PC-3 (cell line): ENCODE data around the gene CBY3. TPM values are rescaled to one million over a fixed set of nuclear protein-coding genes. Genes with fewer than 3 reads are reported as not detected.

Experiments used
- ATAC-seq: fragments of 200-7000 bp; cut with Tn5 transposase; 2 replicates; pipeline ENCODE4 v1.9.1; 2020; ENCODE audit warnings: mild to moderate bottlenecking, moderate library complexity
- BruUV-seq: library from RNA; stranded (reverse); fragments of 400-500 nt; replicated peaks from 2 replicates; lab custom pipeline; 2021; lab: Mats Ljungman, UMichigan
- CTCF ChIA-PET: fragments of 300-600 bp; sonication (Branson Sonifier 250); formaldehyde crosslinking; loops from one replicate; lab custom pipeline; 2022; ENCODE audit warnings: antibody characterized with exemption; lab: Charles Lee
- POLR2A ChIA-PET: fragments of 300-600 bp; sonication (Branson Sonifier 250); formaldehyde crosslinking; loops from one replicate; lab custom pipeline; 2022; ENCODE audit warnings: antibody characterized with exemption; ENCODE audit not compliant: unreplicated experiment; lab: Charles Lee
- DNase-seq: peaks from one replicate; pipeline ENCODE4 v3.0.0-alpha.2; 2015
- H2AFZ ChIP-seq: fragments of 300-600 bp; sonication (generic); 2 replicates; pipeline ENCODE4 v1.6.0; 2016; ENCODE audit warnings: antibody characterized with exemption, low read length
- H3F3A ChIP-seq: fragments of 300-600 bp; sonication (generic); one replicate; pipeline ENCODE4 v1.6.0; 2017; ENCODE audit warnings: antibody characterized with exemption, low read length, control low read depth, mild to moderate bottlenecking; ENCODE audit not compliant: unreplicated experiment
- H3K27ac ChIP-seq: fragments of 300-600 bp; sonication (generic); 2 replicates; pipeline ENCODE4 v1.5.1; 2016; ENCODE audit warnings: mild to moderate bottlenecking, low read length
- H3K27me3 ChIP-seq: fragments of 300-600 bp; sonication (generic); 2 replicates; pipeline ENCODE4 v1.6.1; 2016; ENCODE audit warnings: low read length, mixed read lengths
- H3K36me3 ChIP-seq: fragments of 300-600 bp; sonication (generic); 2 replicates; pipeline ENCODE4 v1.6.1; 2016; ENCODE audit warnings: low read depth, mixed run types, low read length, mixed read lengths
- H3K4me1 ChIP-seq: fragments of 300-600 bp; sonication (generic); 2 replicates; pipeline ENCODE4 v1.5.1; 2016; ENCODE audit warnings: low read length; ENCODE audit not compliant: insufficient read depth
- H3K4me2 ChIP-seq: fragments of 300-600 bp; sonication (generic); 2 replicates; pipeline ENCODE4 v1.6.0; 2016; ENCODE audit warnings: low read length
- H3K4me3 ChIP-seq: fragments of 300-600 bp; sonication (generic); 2 replicates; pipeline ENCODE4 v1.5.1; 2016; ENCODE audit warnings: mild to moderate bottlenecking, low read length, mixed read lengths
- H3K79me2 ChIP-seq: fragments of 300-600 bp; sonication (generic); 2 replicates; pipeline ENCODE4 v1.6.1; 2017; ENCODE audit warnings: low read length, mixed read lengths
- H3K9ac ChIP-seq: fragments of 300-600 bp; sonication (generic); 2 replicates; pipeline ENCODE4 v1.6.0; 2016; ENCODE audit warnings: mild to moderate bottlenecking, low read length
- H3K9me2 ChIP-seq: fragments of 300-600 bp; sonication (generic); replicated peaks from 2 replicates; pipeline ENCODE4 v1.6.1; 2016; ENCODE audit warnings: mixed run types, low read length, mixed read lengths
- H3K9me3 ChIP-seq: fragments of 300-600 bp; sonication (generic); 2 replicates; pipeline ENCODE4 v1.6.1; 2016; ENCODE audit warnings: low read length, mixed read lengths
- H4K20me1 ChIP-seq: fragments of 300-600 bp; sonication (generic); 2 replicates; pipeline ENCODE4 v1.6.1; 2016; ENCODE audit warnings: low read length, mixed read lengths
- EZH2 ChIP-seq: fragments of 300-600 bp; sonication (generic); IDR thresholded peaks from one replicate; pipeline ENCODE4 v1.6.1; 2017; ENCODE audit warnings: antibody characterized with exemption, mild to moderate bottlenecking, low read length; ENCODE audit not compliant: unreplicated experiment
- EZH2phosphoT487 ChIP-seq: fragments of 300-600 bp; sonication (generic); IDR thresholded peaks from 2 replicates; pipeline ENCODE4 v1.6.1; 2018; ENCODE audit warnings: mild to moderate bottlenecking, antibody characterized with exemption, low read length, borderline replicate concordance
- intact Hi-C: fragments of 100-400 bp; cut with micrococcal nuclease; formaldehyde crosslinking; loops from 2 replicates; pipeline ENCODE4 v1.9.0; 2023
- total RNA-seq: library from RNA; depleted of rRNA; stranded (reverse); fragments of >200 nt; gene quantifications from 2 replicates; pipeline ENCODE4 v1.2.3, GENCODE V29; 2014
- TF ChIP-seq, protein P1 (sequence below): fragments of 300-600 bp; sonication (generic); conservative IDR thresholded peaks from 2 replicates; pipeline ENCODE4 v1.5.1; 2017; ENCODE audit warnings: antibody characterized with exemption, low read depth, mild to moderate bottlenecking, low read length

Gene CBY3
- total RNA-seq, 1 experiment from 2014 or later: 1.4 TPM

DNA sequence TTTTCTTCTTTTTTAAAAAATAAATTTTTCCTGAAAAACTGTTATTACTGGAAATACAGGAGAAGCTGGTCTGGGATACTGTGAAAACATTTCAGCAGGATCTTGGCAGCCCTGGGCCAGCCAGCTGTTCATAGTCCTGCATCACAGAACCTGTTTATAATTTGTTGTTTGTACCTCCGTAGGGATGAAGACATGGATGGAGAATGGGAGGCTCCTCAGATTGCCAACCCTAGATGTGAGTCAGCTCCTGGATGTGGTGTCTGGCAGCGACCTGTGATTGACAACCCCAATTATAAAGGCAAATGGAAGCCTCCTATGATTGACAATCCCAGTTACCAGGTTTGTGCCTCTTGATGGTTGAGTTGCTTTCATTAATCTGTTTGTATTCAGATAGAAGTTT, 39.4 kb upstream of the CBY3 start:
- DNase-seq (no peak), ATAC-seq (no peak)
- no peaks in the 10 kb centered on the region for H3K4me1 ChIP-seq
- no peak overlapping the region for H3K4me3 ChIP-seq
- TF ChIP-seq EZH2 (no peak), EZH2phosphoT487 (no peak)
- TF ChIP-seq, protein P1, sequence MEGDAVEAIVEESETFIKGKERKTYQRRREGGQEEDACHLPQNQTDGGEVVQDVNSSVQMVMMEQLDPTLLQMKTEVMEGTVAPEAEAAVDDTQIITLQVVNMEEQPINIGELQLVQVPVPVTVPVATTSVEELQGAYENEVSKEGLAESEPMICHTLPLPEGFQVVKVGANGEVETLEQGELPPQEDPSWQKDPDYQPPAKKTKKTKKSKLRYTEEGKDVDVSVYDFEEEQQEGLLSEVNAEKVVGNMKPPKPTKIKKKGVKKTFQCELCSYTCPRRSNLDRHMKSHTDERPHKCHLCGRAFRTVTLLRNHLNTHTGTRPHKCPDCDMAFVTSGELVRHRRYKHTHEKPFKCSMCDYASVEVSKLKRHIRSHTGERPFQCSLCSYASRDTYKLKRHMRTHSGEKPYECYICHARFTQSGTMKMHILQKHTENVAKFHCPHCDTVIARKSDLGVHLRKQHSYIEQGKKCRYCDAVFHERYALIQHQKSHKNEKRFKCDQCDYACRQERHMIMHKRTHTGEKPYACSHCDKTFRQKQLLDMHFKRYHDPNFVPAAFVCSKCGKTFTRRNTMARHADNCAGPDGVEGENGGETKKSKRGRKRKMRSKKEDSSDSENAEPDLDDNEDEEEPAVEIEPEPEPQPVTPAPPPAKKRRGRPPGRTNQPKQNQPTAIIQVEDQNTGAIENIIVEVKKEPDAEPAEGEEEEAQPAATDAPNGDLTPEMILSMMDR: no peak
- no peak overlapping the region for H2AFZ ChIP-seq
- ChIA-PET POLR2A (no interaction called here), CTCF (no interaction called here)
- BruUV-seq: no TSS peak
- no peaks in the 10 kb centered on the region for H3K79me2 ChIP-seq
- H3K9me2 ChIP-seq: no peaks in the 10 kb centered on the region
- H3K36me3 ChIP-seq: peaks cover 74% of the 10 kb centered on the region
- H3K27ac ChIP-seq: no peak overlapping the region
- no peak overlapping the region for H3K9ac ChIP-seq
- intact Hi-C loops: no loop called here
- H3F3A ChIP-seq: no peaks in the 10 kb centered on the region
- no peaks in the 10 kb centered on the region for H4K20me1 ChIP-seq
- no peaks in the 10 kb centered on the region for H3K9me3 ChIP-seq
- no peaks in the 10 kb centered on the region for H3K27me3 ChIP-seq
- H3K4me2 ChIP-seq: no peak overlapping the region

DNA sequence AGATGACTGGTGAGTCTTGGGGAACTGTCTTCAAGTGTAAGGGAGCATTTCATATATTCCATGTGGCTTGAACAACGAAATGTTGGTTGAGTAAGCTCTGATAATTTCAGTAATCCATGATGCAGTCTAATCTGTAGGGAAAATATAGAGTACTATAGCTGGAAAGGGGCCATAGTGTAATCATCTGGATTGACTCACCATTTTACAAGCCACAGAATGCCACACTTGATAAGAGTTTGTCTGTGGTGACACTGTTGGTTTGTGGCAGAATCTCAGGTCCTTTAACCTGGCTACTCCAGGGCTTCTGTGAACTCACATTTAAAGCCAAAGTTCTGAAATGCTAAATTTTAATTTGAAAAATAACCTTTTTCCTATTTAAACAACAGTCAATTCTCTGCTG, 35.5 kb upstream of the CBY3 start:
- no peaks in the 10 kb centered on the region for H3K27me3 ChIP-seq
- H3K79me2 ChIP-seq: no peaks in the 10 kb centered on the region
- CTCF ChIA-PET: no interaction called here
- no peak overlapping the region for H2AFZ ChIP-seq
- ATAC-seq (no peak; the same call in 1 of the 2 replicates), DNase-seq (peak; percentile 21)
- H3F3A ChIP-seq: no peaks in the 10 kb centered on the region
- H3K36me3 ChIP-seq: peaks cover 46% of the 10 kb centered on the region
- no peaks in the 10 kb centered on the region for H3K9me2 ChIP-seq
- POLR2A ChIA-PET: no interaction called here
- no peaks in the 10 kb centered on the region for H4K20me1 ChIP-seq
- TF ChIP-seq EZH2 (no peak), EZH2phosphoT487 (no peak)
- TF ChIP-seq, protein P1: no peak
- TSS peak; percentile 4 for BruUV-seq
- H3K4me1 ChIP-seq: no peaks in the 10 kb centered on the region
- H3K27ac ChIP-seq: no peak overlapping the region
- intact Hi-C loops: no loop called here
- no peak overlapping the region for H3K4me2 ChIP-seq
- no peak overlapping the region for H3K4me3 ChIP-seq
- no peak overlapping the region for H3K9ac ChIP-seq
- no peaks in the 10 kb centered on the region for H3K9me3 ChIP-seq

DNA sequence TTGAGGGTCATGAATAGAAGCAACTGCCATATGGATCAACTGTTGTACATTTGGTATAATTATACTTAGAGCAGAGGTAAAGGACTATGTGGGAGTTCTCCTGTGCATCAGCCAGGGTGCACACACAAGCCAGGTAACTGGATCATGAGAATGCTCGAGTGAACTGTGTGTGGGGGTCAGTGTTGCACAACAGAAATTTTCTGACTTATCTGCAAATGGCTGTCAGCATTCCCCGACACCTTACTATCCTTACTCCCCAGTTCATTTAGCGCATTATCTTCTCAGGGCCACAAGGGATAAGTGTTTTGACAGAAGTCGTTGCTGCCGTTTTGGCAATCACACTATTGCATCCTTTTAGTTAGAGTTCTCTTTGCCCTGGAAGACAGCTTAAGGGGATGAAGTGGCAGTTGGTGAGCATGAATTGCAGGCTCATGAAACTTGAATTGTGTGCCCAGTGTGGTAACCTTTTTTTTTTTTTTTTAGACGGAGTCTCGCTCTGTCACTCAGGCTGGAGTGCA, 19.6 kb upstream of the CBY3 start:
- no peaks in the 10 kb centered on the region for H3F3A ChIP-seq
- ChIA-PET POLR2A (interaction anchor here (0.6 kb wide), 1 partner anchor 76 kb away, joined by 3 read pairs; no protein-coding TSS in a partner anchor), CTCF (no interaction called here)
- H3K27me3 ChIP-seq: no peaks in the 10 kb centered on the region
- no TSS peak for BruUV-seq
- TF ChIP-seq EZH2phosphoT487 (no peak), EZH2 (no peak)
- TF ChIP-seq, protein P1: no peak
- no peak overlapping the region for H2AFZ ChIP-seq
- H4K20me1 ChIP-seq: peaks cover 35% of the 10 kb centered on the region
- ATAC-seq (no peak), DNase-seq (no peak)
- peak overlapping the region; percentile 100 for H3K9ac ChIP-seq
- no peaks in the 10 kb centered on the region for H3K9me2 ChIP-seq
- H3K4me3 ChIP-seq: peak overlapping the region; percentile 100
- peaks cover 76% of the 10 kb centered on the region for H3K79me2 ChIP-seq
- no peaks in the 10 kb centered on the region for H3K9me3 ChIP-seq
- peak overlapping the region; percentile 91 for H3K4me2 ChIP-seq
- peaks cover 7% of the 10 kb centered on the region; the same call in 1 of the 2 replicates for H3K4me1 ChIP-seq
- intact Hi-C loops: no loop called here
- no peak overlapping the region for H3K27ac ChIP-seq
- H3K36me3 ChIP-seq: peaks cover 7% of the 10 kb centered on the region; the same call in 1 of the 2 replicates
